Right lobe of liver (tissue), 4 donors: ENCODE data around the gene GALNT2.

Experiments used
- CTCF ChIP-seq, 4 donors: fragments of 200-600 bp in 3 of 4; fragments of 450-650 bp in 1 of 4; IDR thresholded peaks; one replicate each; pipeline versions ENCODE4 v1.5.1 to v1.8.0; 2016 to 2022; ENCODE audit warnings: antibody characterized with exemption in 4 of 4, mild to moderate bottlenecking in 2 of 4
- POLR2A ChIP-seq: fragments of 450-650 bp; IDR thresholded peaks from one replicate; pipeline ENCODE4 v1.6.1; 2017; ENCODE audit warnings: antibody characterized with exemption, mild to moderate bottlenecking
- donor health status: DM: no; HTN: no; CAD: no.
- donor health status: DM: no; HTN: no; CAD: no.
- donor health status: DM: no; HTN: yes; CAD: no.

- TF ChIP-seq CTCF (IDR thresholded peaks at IDR 0.05) (no peak), POLR2A (no peak)
These were observed 166.7 kb downstream of the GALNT2 start for GRCh38 chr1:230233786-230234185.
